NCI-H187 treated with DMSO at 0.1 percent for 48 hours (cell line): ENCODE data around the gene PLEKHH1.

Source experiments
- DNase-seq: peaks from one replicate; lab custom pipeline; 2025; lab: John Stamatoyannopoulos, UW

Gene PLEKHH1

GRCh38 chr14:67630186-67630585 lies 97.1 kb downstream of the PLEKHH1 start:
- no peak for DNase-seq

DNA sequence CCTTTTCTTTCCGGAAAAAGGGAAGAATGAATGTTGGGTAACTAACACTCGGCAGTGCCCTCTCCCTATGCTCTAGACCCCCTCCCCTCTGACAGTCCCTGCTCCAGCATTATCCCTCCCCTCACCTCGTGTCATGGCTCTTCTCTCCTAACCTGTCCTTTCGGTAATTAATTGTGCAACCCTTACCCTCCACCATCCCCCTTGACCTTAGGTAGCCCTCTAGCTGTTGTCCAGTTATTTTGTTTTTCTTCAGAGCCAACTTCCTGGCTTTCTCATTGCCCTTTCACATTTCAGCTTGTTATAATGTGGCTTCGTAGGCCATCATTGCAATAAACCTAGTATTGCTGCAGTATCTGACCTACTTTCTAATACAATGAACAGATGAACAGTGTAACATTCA lies 97.8 kb downstream of the PLEKHH1 start:
- DNase-seq: no peak

DNA sequence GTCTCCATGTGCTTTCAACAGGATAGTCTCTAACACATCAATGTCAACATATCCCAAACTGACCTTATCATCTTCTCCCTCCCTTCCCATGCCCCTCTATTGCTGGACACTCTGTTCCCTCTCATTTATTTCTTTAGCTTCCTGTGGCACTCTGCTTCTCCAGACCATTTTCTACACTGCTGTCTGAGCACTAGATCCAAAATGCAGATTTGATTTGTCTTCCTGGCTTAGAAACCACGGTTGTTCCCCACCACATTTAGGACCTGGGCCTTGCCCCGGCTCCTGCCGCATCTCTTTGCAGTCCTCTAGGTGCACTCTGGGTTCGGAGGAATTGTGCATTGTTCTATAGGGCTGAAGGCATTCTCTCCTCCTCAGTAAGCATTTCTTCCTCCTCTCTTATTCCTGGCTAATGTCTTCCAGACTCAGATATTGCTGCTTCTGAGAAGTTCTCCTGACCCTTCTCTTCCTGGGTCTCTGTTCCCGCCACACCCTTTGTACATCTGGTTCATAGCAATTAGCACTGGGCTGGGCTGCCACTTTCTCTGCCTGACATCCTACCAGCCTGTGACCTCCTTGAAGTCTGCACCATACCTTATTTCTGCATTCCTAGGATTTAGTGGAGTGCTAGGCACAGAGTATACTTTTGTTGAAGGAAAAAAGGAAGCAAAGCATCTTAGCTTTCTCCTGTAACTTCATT lies 100.5 kb downstream of the PLEKHH1 start:
- no peak for DNase-seq

GRCh38 chr14:67636361-67636919 lies 103.3 kb downstream of the PLEKHH1 start:
- peak; percentile 10 for DNase-seq

- DNase-seq: no peak
Observed at GRCh38 chr14:67638642-67639041, 105.6 kb downstream of the PLEKHH1 start.
